BJ (cell line): ENCODE measurements around the gene TSKU. TPM values are rescaled to one million over a fixed set of nuclear protein-coding genes. Genes with fewer than 3 reads are reported as not detected.
A peak's percentile ranks its signal among the peaks of the same experiment; 100 is the strongest.

Experiments used
- CTCF ChIA-PET: fragments of 350-600 bp; formaldehyde crosslinking; extraction: SDS; loops from one replicate; lab custom pipeline; 2021; ENCODE audit warnings: antibody characterized with exemption, inconsistent platforms; lab: Yijun Ruan, JAX
- POLR2A ChIA-PET: fragments of 300-600 bp; sonication (Branson Sonifier 250); formaldehyde crosslinking; extraction: SDS; loops from one replicate; lab custom pipeline; 2021; ENCODE audit warnings: antibody characterized with exemption; lab: Charles Lee
- DNase-seq: peaks from one replicate; pipeline ENCODE4 v3.0.0-alpha.2; 2011; ENCODE audit warnings: low read depth
- H3K27me3 ChIP-seq: 2 replicates; pipeline ENCODE4 v1.6.0; 2011; ENCODE audit warnings: low read length; ENCODE audit not compliant: control insufficient read depth, insufficient read depth
- H3K36me3 ChIP-seq: 2 replicates; pipeline ENCODE4 v1.5.1; 2011; ENCODE audit warnings: low read length; ENCODE audit not compliant: control insufficient read depth, insufficient read depth
- H3K4me3 ChIP-seq: 2 replicates; pipeline ENCODE4 v1.5.1; 2011; ENCODE audit warnings: low read depth, mild to moderate bottlenecking, control low read depth, low read length
- polyA plus RNA-seq: library from polyadenylated mRNA; depleted of rRNA; stranded (reverse); fragments of >200 nt; gene quantifications from 2 replicates; pipeline ENCODE4 v1.2.3, GENCODE V29; 2011
- TF ChIP-seq, protein P1 (sequence below): IDR thresholded peaks from 2 replicates; pipeline ENCODE4 v1.5.1; 2011; ENCODE audit warnings: low read depth, mild to moderate bottlenecking, control low read depth, inconsistent platforms, low read length, moderate library complexity; ENCODE audit not compliant: insufficient read depth

The TSKU gene
- polyA plus RNA-seq, 1 experiment: 27.3 TPM

DNA sequence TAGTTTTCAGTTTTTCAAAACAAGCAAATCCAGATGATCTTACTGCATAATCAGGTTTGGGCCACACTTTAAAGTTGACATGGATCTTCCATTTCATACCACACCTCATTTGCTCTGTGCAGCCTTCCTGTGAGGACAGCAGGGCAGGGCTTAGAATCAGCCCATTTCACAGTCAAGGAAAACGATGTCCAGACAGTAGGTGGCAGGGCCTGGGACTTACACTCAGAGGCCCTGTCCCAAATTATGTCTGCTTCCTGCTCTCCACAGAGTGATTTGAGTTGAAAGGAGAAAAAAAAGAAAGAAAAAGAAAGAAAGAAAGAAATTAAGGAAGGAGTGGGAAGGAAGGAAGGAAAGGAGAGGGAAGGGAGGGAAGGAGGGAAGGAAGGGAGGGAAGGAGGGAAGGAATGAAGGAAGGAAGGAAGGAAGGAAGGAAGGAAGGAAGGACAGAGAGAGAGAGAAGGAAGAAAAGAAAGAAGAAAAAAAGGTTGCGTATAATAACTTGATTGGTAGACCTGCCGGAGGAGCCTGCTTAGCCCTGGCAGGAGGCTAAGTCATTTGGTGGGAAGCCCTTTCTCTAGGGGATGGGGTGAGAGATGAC lies 23.6 kb downstream of the TSKU start:
- H3K4me3 ChIP-seq: no peak overlapping the region
- H3K36me3 ChIP-seq: no peaks in the 10 kb centered on the region
- CTCF ChIA-PET: interaction anchor here (0.6 to 12.9 kb wide), 13 partner anchors 8 to 113 kb away, joined by 3 to 200 read pairs (median 4); no protein-coding TSS in a partner anchor
- H3K27me3 ChIP-seq: no peaks in the 10 kb centered on the region
- no peak for DNase-seq
- TF ChIP-seq, protein P1, sequence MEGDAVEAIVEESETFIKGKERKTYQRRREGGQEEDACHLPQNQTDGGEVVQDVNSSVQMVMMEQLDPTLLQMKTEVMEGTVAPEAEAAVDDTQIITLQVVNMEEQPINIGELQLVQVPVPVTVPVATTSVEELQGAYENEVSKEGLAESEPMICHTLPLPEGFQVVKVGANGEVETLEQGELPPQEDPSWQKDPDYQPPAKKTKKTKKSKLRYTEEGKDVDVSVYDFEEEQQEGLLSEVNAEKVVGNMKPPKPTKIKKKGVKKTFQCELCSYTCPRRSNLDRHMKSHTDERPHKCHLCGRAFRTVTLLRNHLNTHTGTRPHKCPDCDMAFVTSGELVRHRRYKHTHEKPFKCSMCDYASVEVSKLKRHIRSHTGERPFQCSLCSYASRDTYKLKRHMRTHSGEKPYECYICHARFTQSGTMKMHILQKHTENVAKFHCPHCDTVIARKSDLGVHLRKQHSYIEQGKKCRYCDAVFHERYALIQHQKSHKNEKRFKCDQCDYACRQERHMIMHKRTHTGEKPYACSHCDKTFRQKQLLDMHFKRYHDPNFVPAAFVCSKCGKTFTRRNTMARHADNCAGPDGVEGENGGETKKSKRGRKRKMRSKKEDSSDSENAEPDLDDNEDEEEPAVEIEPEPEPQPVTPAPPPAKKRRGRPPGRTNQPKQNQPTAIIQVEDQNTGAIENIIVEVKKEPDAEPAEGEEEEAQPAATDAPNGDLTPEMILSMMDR: no peak
- POLR2A ChIA-PET: no interaction called here

DNA sequence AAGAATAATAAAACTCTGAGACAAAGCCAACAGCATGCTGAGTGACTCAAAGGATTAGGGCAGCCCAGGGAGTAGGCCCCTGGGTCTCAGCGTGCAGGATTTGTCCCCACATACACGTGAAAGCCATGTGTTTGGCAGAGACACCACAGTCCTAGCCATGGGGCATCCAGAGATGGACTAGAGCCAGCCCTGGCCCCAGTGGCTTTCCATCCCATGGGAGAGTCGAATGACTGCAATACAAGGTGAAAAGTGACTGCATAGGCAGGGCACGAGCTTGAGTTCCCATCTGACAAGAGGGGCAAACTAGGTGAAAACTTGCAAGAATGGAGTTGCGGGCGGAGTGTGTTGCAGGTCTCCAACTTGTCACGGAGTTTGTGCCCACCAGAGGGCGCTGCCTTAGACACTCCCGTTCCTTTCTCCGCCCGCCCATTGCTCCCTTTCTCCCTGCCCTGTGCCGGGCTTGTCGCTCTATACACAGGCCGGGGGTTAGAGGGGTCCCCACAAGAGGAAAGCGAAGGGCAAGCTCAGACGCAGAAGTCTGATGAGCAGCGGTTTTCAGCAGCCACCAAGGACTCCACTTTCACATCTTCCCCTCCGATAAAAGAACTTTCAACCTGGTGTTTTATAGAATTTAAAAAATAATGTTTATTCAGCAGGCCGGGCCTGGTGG lies 24.2 kb downstream of the TSKU start:
- TF ChIP-seq, protein P1: peak; percentile 80
- ChIA-PET CTCF (interaction anchor here (0.6 to 12.9 kb wide), 19 partner anchors 8 to 238 kb away, joined by 3 to 200 read pairs (median 3); no protein-coding TSS in a partner anchor), POLR2A (no interaction called here)
- no peak for DNase-seq
- Histone ChIP-seq H3K27me3 (no peaks in the 10 kb centered on the region), H3K36me3 (no peaks in the 10 kb centered on the region), H3K4me3 (no peak overlapping the region)

DNA sequence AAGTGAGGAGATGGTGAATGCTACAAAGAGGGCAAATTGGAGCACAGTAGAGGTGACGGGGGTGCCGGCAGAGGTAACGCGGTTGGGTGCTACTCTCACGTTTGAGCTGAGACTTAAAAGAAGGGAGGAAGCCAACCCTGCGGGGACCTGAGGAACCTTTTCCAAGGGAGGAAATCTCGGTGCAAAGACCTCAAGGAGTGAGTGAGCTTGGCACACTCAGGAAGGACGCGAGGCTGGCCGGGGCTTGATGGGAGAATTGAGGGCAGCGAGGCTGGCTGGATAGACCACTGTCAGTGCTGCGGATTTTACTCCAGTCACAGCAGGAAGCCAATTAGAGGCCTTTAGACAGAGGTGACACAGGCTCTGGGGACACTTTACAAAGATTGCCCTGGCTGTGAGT lies 25.0 kb downstream of the TSKU start:
- ChIA-PET CTCF (interaction anchor here (0.6 to 12.9 kb wide), 17 partner anchors 8 to 237 kb away, joined by 3 to 200 read pairs (median 4); no protein-coding TSS in a partner anchor), POLR2A (no interaction called here)
- H3K27me3 ChIP-seq: no peaks in the 10 kb centered on the region
- TF ChIP-seq, protein P1: no peak
- DNase-seq: no peak
- no peak overlapping the region for H3K4me3 ChIP-seq
- no peaks in the 10 kb centered on the region for H3K36me3 ChIP-seq

DNA sequence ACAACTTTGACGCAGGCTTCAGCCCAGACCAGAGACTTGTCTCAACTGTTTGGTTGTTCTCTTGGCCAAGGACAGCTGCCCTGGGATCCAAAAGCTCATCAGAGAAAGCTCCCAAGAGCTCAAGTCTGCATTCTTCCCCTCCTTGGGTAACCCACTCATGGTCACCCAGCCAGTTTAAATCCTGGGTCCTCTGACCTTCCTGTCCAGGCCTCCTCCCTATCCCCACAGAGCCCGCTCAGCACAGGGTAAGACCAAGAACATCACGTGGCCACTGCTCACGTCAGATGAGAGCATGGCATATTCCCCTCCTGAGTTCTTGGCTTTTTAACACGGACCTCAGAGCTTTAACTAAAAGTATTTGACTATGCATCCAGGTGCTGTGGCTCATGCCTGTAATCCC lies 25.8 kb downstream of the TSKU start:
- DNase-seq: no peak
- no peaks in the 10 kb centered on the region for H3K36me3 ChIP-seq
- ChIA-PET POLR2A (no interaction called here), CTCF (interaction anchor here (0.7 to 12.9 kb wide), 18 partner anchors 9 to 236 kb away, joined by 3 to 200 read pairs (median 4); no protein-coding TSS in a partner anchor)
- H3K27me3 ChIP-seq: no peaks in the 10 kb centered on the region
- TF ChIP-seq, protein P1: no peak
- H3K4me3 ChIP-seq: no peak overlapping the region

DNA sequence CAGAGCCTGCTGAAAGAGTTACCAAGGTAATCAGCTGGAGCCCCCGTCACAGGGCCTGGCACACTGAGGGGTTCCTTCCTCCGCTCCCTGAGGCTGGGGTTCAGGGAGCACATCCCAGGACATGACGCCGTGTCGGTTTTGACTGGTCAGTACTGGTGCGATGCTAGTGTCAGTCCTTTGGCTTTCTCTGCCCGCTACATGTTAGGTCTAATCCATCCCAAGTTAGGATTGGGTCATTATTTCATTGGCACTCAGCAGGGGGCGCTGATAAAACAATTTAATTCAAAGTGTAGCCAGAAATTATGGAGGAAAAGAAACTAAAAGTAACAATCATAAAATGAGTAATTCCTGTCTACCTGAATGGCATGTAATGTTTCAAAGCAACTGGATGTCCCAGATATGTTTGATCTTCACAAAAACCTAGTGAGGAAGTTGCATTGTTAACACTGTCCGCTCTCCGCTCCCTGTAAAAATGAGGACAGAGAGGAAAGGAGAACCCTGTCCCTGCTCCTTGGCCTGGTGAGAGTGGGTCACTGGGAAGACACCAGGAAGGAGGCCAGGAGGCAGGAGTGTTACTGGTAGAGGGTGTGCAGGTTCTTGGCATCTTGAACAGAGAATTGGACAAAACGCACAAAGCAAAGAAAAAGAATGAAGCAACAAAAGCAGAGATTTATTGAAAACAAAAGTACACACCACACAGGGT lies 27.1 kb downstream of the TSKU start:
- Histone ChIP-seq H3K27me3 (no peaks in the 10 kb centered on the region), H3K4me3 (no peak overlapping the region), H3K36me3 (no peaks in the 10 kb centered on the region)
- TF ChIP-seq, protein P1: peak; percentile 64
- ChIA-PET POLR2A (no interaction called here), CTCF (interaction anchor here (0.7 to 12.9 kb wide), 19 partner anchors 9 to 214 kb away, joined by 3 to 200 read pairs (median 4); no protein-coding TSS in a partner anchor)
- DNase-seq: no peak
